HepG2 (cell line): ENCODE results near the gene PACSIN1. TPM values are rescaled to one million over a fixed set of nuclear protein-coding genes. Genes with fewer than 3 reads are reported as not detected.

ENCODE experiments used
- CEBPG ChIP-seq: IDR thresholded peaks from 2 replicates; pipeline ENCODE4 v1.6.1; 2016
- EEA1 ChIP-seq: sonication (generic); formaldehyde crosslinking; IDR thresholded peaks from 2 replicates; pipeline ENCODE4 v1.5.1; 2020; ENCODE audit warnings: mild to moderate bottlenecking, missing genetic modification reagents, borderline replicate concordance
- FOXO4 ChIP-seq: sonication (generic); formaldehyde crosslinking; conservative IDR thresholded peaks from 2 replicates; pipeline ENCODE4 v1.8.1; 2023; ENCODE audit warnings: missing genetic modification reagents
- HDAC2 ChIP-seq: sonication (generic); formaldehyde crosslinking; IDR thresholded peaks from 2 replicates; pipeline ENCODE4 v1.4.0; 2020; ENCODE audit warnings: missing genetic modification reagents
- HNRNPL ChIP-seq: fragments of 200-400 bp; formaldehyde crosslinking; IDR thresholded peaks from 2 replicates; pipeline ENCODE4 v1.6.1; 2017; ENCODE audit warnings: mild to moderate bottlenecking, low read depth, low read length
- MED13 ChIP-seq: sonication (generic); formaldehyde crosslinking; IDR thresholded peaks from 2 replicates; pipeline ENCODE4 v1.5.0; 2020; ENCODE audit warnings: missing genetic modification reagents
- NONO ChIP-seq, 2 experiments: fragments of 450-650 bp in 1 of 2; sonication (generic) in 1 of 2; formaldehyde crosslinking in 1 of 2; IDR thresholded peaks in 1 of 2; conservative IDR thresholded peaks in 1 of 2; 2 replicates each; pipeline versions ENCODE4 v1.6.1 to v1.8.0; 2017 to 2022; ENCODE audit warnings: mild to moderate bottlenecking in 1 of 2, missing genetic modification reagents in 1 of 2, moderate library complexity in 1 of 2
- PHF5A ChIP-seq: IDR thresholded peaks from one replicate; pipeline ENCODE4 v1.6.1; 2018; ENCODE audit warnings: low read depth, missing genetic modification reagents; ENCODE audit not compliant: unreplicated experiment
- PHF8 ChIP-seq: sonication (generic); formaldehyde crosslinking; IDR thresholded peaks from 2 replicates; pipeline ENCODE4 v1.5.0; 2020; ENCODE audit warnings: missing genetic modification reagents
- POLR2A ChIP-seq, 2 experiments: IDR thresholded peaks; 2 replicates each; pipeline ENCODE4 v1.6.1; 2011; ENCODE audit warnings: low read depth in 2 of 2, low read length in 2 of 2, mild to moderate bottlenecking in 1 of 2, moderate library complexity in 1 of 2; ENCODE audit not compliant: insufficient read depth in 1 of 2
- SALL1 ChIP-seq: sonication (generic); formaldehyde crosslinking; IDR thresholded peaks from 2 replicates; pipeline ENCODE4 v1.8.0; 2022; ENCODE audit warnings: mild to moderate bottlenecking, missing genetic modification reagents
- SALL2 ChIP-seq: sonication (generic); formaldehyde crosslinking; IDR thresholded peaks from 2 replicates; pipeline ENCODE4 v1.8.1; 2023; ENCODE audit warnings: mild to moderate bottlenecking, missing genetic modification reagents, inconsistent platforms
- SPEN ChIP-seq: sonication (generic); formaldehyde crosslinking; IDR thresholded peaks from 2 replicates; pipeline ENCODE4 v1.5.1; 2020; ENCODE audit warnings: low read depth, mild to moderate bottlenecking, missing genetic modification reagents
- SRY ChIP-seq: sonication (generic); formaldehyde crosslinking; IDR thresholded peaks from 2 replicates; pipeline ENCODE4 v1.8.0; 2022; ENCODE audit warnings: mild to moderate bottlenecking, missing genetic modification reagents
- TBX2 ChIP-seq: sonication (generic); formaldehyde crosslinking; IDR thresholded peaks from 2 replicates; pipeline ENCODE4 v1.5.0; 2020; ENCODE audit warnings: missing genetic modification reagents, mild to moderate bottlenecking, borderline replicate concordance
- ZBTB39 ChIP-seq: sonication (generic); formaldehyde crosslinking; IDR thresholded peaks from 2 replicates; pipeline ENCODE4 v1.5.0; 2020; ENCODE audit warnings: missing genetic modification reagents
- ZFX ChIP-seq: sonication (generic); formaldehyde crosslinking; IDR thresholded peaks from 2 replicates; pipeline ENCODE4 v1.4.0; 2020; ENCODE audit warnings: mild to moderate bottlenecking, low read depth, missing genetic modification reagents, moderate library complexity
- ZNF564 ChIP-seq: sonication (generic); formaldehyde crosslinking; IDR thresholded peaks from 2 replicates; pipeline ENCODE4 v1.8.1; 2023; ENCODE audit warnings: mild to moderate bottlenecking, missing genetic modification reagents
- ZNF709 ChIP-seq: sonication (generic); formaldehyde crosslinking; IDR thresholded peaks from 2 replicates; pipeline ENCODE4 v1.5.0; 2020; ENCODE audit warnings: mild to moderate bottlenecking, missing genetic modification reagents
- ZSCAN21 ChIP-seq: sonication (generic); formaldehyde crosslinking; IDR thresholded peaks from 2 replicates; pipeline ENCODE4 v1.8.0; 2022; ENCODE audit warnings: mild to moderate bottlenecking, missing genetic modification reagents, moderate library complexity, borderline replicate concordance
- polyA plus RNA-seq, 8 experiments: library from polyadenylated mRNA; depleted of rRNA in 3 of 8; stranded (reverse) in 7 of 8; unstranded in 1 of 8; fragments of >200 nt; fragmentation: Illumina TruSeq in 4 of 8; extraction: Trizol in 4 of 8; gene quantifications; 2 replicates each; pipeline versions ENCODE4 v1.2.1 to v1.2.3, GENCODE V29; 2011 to 2016; ENCODE audit warnings: low read depth in 4 of 8, missing spikeins in 1 of 8, mixed read lengths in 1 of 8; ENCODE audit not compliant: insufficient read depth in 1 of 8
- total RNA-seq, 5 experiments: library from RNA; depleted of rRNA; stranded (reverse); fragments of >200 nt; fragmentation: Illumina TruSeq; extraction: Trizol; gene quantifications; 2 replicates each; pipeline ENCODE4 v1.2.3, GENCODE V29; 2016; ENCODE audit warnings: low read depth in 1 of 5
- TF ChIP-seq, protein P1 (sequence below): sonication (generic); formaldehyde crosslinking; IDR thresholded peaks from 2 replicates; pipeline ENCODE4 v1.4.0; 2020; ENCODE audit warnings: missing genetic modification reagents
- TF ChIP-seq, protein P2 (sequence below): sonication (generic); formaldehyde crosslinking; conservative IDR thresholded peaks from 2 replicates; pipeline ENCODE4 v1.4.0; 2020; ENCODE audit warnings: missing genetic modification reagents

The PACSIN1 gene
- total and polyA plus RNA-seq, 2 of the 13 experiments (the other 11 are each of a cell fraction or from before 2014, with no cell fraction given): not detected

DNA sequence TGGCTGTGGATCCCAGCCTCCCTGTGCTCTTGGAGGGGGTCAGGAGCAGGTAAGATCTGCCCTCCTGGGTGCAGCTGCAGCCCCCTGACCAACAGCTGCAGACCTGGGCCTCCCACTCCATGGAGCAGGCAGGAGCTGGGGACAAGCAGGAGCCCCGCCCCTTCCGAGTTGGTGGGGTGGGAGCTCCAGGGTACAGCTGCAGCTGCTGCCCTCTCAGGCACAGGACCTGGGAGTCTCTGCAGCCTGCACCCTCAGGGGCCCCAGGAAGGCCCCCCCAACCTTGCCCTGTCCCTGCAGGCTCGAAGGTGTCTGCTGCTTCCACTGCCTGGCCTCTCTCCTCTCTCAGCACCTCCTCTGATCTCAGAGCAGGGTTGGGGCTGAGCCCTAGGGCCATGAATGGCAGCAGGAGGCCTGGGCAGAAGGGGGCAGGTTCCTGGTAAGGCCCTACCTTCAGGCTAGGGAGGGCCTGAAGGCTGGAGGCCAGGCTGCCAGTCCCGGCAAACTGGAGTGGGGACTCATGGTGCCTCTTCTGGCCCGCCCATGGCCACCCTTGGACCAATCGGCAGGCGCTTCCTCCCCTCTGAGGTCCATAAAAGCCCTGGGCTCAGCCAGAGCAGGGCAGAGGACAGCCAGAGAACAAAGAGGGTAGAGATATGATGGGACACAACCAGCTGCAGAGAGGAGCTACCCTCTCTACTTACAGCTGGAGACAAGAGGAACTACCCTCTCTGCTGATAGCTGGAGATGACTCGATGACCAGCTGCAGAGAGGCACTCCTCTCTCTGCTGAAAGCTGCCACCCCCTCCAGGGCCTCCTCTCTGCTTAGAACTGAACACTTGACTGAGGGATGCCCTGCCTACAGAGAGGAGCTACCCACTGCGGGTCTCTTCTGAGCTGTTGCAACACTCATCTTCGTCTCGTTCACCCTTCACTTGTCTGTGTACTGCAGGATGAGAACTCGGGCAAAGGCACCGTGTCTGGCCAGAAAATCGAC, 7.8 kb upstream of the PACSIN1 start (continued):
- TF ChIP-seq, protein P1, sequence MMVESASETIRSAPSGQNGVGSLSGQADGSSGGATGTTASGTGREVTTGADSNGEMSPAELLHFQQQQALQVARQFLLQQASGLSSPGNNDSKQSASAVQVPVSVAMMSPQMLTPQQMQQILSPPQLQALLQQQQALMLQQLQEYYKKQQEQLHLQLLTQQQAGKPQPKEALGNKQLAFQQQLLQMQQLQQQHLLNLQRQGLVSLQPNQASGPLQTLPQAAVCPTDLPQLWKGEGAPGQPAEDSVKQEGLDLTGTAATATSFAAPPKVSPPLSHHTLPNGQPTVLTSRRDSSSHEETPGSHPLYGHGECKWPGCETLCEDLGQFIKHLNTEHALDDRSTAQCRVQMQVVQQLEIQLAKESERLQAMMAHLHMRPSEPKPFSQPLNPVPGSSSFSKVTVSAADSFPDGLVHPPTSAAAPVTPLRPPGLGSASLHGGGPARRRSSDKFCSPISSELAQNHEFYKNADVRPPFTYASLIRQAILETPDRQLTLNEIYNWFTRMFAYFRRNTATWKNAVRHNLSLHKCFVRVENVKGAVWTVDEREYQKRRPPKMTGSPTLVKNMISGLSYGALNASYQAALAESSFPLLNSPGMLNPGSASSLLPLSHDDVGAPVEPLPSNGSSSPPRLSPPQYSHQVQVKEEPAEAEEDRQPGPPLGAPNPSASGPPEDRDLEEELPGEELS (CRISPR knock-in tag): no peak
- TF ChIP-seq ZBTB39 (CRISPR knock-in tag): peak; percentile 29; the same call in 1 of the 2 replicates
- TF ChIP-seq PHF8 (CRISPR knock-in tag): peak; percentile 66
- peak; percentile 47; the same call in 1 of the 2 replicates for TF ChIP-seq TBX2 (CRISPR knock-in tag)
- 0 out of 2 replicates have a peak, but pooled peaks have one; percentile 17 for TF ChIP-seq ZNF564
- peak; percentile 90 to 93 for TF ChIP-seq POLR2A (IDR thresholded peaks at IDR 0.05; ENCODE audit: insufficient read depth in 1 of 2, low read depth in 2 of 2, low read length in 2 of 2)
- TF ChIP-seq ZNF709: 0 out of 2 replicates have a peak, but pooled peaks have one; percentile 63
- TF ChIP-seq MED13 (CRISPR knock-in tag): no peak
- TF ChIP-seq SALL2 (CRISPR knock-in tag): peak; percentile 43; the same call in 1 of the 2 replicates
- TF ChIP-seq EEA1 (CRISPR knock-in tag): 0 out of 2 replicates have a peak, but pooled peaks have one; percentile 47
- TF ChIP-seq, protein P2, sequence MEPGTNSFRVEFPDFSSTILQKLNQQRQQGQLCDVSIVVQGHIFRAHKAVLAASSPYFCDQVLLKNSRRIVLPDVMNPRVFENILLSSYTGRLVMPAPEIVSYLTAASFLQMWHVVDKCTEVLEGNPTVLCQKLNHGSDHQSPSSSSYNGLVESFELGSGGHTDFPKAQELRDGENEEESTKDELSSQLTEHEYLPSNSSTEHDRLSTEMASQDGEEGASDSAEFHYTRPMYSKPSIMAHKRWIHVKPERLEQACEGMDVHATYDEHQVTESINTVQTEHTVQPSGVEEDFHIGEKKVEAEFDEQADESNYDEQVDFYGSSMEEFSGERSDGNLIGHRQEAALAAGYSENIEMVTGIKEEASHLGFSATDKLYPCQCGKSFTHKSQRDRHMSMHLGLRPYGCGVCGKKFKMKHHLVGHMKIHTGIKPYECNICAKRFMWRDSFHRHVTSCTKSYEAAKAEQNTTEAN (CRISPR knock-in tag): no peak
- TF ChIP-seq NONO (IDR thresholded peaks at IDR 0.05): no peak
- TF ChIP-seq NONO (CRISPR knock-in tag; conservative IDR thresholded peaks at IDR 0.05): no peak
- TF ChIP-seq FOXO4 (CRISPR knock-in tag): no peak
- TF ChIP-seq PHF5A (CRISPR knock-in tag): no peak
- peak; percentile 67; the same call in 1 of the 2 replicates for TF ChIP-seq ZSCAN21 (CRISPR knock-in tag)
- peak; percentile 48; the same call in 1 of the 2 replicates for TF ChIP-seq CEBPG (CRISPR knock-in tag)
- peak; percentile 21; the same call in 1 of the 2 replicates for TF ChIP-seq SALL1 (CRISPR knock-in tag)
- TF ChIP-seq ZFX (CRISPR knock-in tag): peak; percentile 81
- 0 out of 2 replicates have a peak, but pooled peaks have one; percentile 33 for TF ChIP-seq SPEN (CRISPR knock-in tag)
- peak; percentile 15; the same call in 1 of the 2 replicates for TF ChIP-seq SRY (CRISPR knock-in tag)
- TF ChIP-seq HNRNPL: peak; percentile 60; the same call in 1 of the 2 replicates
- 0 out of 2 replicates have a peak, but pooled peaks have one; percentile 11 for TF ChIP-seq HDAC2
